H9 (cell line): Measurements from ENCODE around the gene SOX18. TPM values are rescaled to one million over a fixed set of nuclear protein-coding genes. Genes with fewer than 3 reads are reported as not detected.

Experiments
- DNase-seq: peaks from one replicate; pipeline ENCODE4 v3.0.0-alpha.2; 2017
- H2AFZ ChIP-seq: one replicate; pipeline ENCODE4 v1.6.1; 2013; ENCODE audit warnings: mild to moderate bottlenecking, low read length, control low read depth, moderate library complexity
- H2AK5ac ChIP-seq: 2 replicates; pipeline ENCODE4 v1.6.1; 2013; ENCODE audit warnings: low read length, control low read depth, mixed read lengths; ENCODE audit not compliant: insufficient read length
- H2BK120ac ChIP-seq: one replicate; pipeline ENCODE4 v1.6.1; 2013; ENCODE audit warnings: low read depth, mild to moderate bottlenecking, low read length, control low read depth, inconsistent platforms; ENCODE audit not compliant: poor library complexity, severe bottlenecking
- H2BK12ac ChIP-seq: 2 replicates; pipeline ENCODE4 v1.6.1; 2013; ENCODE audit warnings: low read length, control low read depth, mixed read lengths, low read depth; ENCODE audit not compliant: insufficient read length
- H2BK15ac ChIP-seq: 2 replicates; pipeline ENCODE4 v1.6.1; 2013; ENCODE audit warnings: low read depth, low read length, control low read depth
- H2BK20ac ChIP-seq: one replicate; pipeline ENCODE4 v1.6.1; 2013; ENCODE audit warnings: low read depth, mild to moderate bottlenecking, low read length, control low read depth, inconsistent platforms; ENCODE audit not compliant: poor library complexity, severe bottlenecking
- H2BK5ac ChIP-seq: 2 replicates; pipeline ENCODE4 v1.6.1; 2013; ENCODE audit warnings: low read length, control low read depth, mixed read lengths; ENCODE audit not compliant: insufficient read length
- H3K14ac ChIP-seq: 2 replicates; pipeline ENCODE4 v1.6.1; 2013; ENCODE audit warnings: low read length, control low read depth; ENCODE audit not compliant: insufficient read depth
- H3K18ac ChIP-seq: 2 replicates; pipeline ENCODE4 v1.6.1; 2013; ENCODE audit warnings: low read depth, mild to moderate bottlenecking, mixed read lengths, low read length, control low read depth; ENCODE audit not compliant: insufficient read length
- H3K23ac ChIP-seq: 2 replicates; pipeline ENCODE4 v1.6.1; 2013; ENCODE audit warnings: low read length, control low read depth, mixed read lengths, low read depth; ENCODE audit not compliant: insufficient read length
- H3K23me2 ChIP-seq: 2 replicates; pipeline ENCODE4 v1.6.1; 2013; ENCODE audit warnings: low read depth, mild to moderate bottlenecking, mixed read lengths, low read length, control low read depth; ENCODE audit not compliant: insufficient read length, poor library complexity, severe bottlenecking
- H3K27ac ChIP-seq: 2 replicates; pipeline ENCODE4 v1.5.1; 2013; ENCODE audit warnings: low read length, control low read depth, mixed read lengths, low read depth; ENCODE audit not compliant: insufficient read length
- H3K27me3 ChIP-seq: 2 replicates; pipeline ENCODE4 v1.6.1; 2013; ENCODE audit warnings: low read length, control low read depth, inconsistent platforms; ENCODE audit not compliant: insufficient read depth
- H3K4ac ChIP-seq: 2 replicates; pipeline ENCODE4 v1.6.1; 2013; ENCODE audit warnings: low read depth, mild to moderate bottlenecking, control low read depth, inconsistent platforms, low read length, moderate library complexity
- H3K4me1 ChIP-seq: 2 replicates; pipeline ENCODE4 v1.6.1; 2013; ENCODE audit warnings: low read length, control low read depth, inconsistent platforms; ENCODE audit not compliant: insufficient read depth
- H3K4me2 ChIP-seq: 2 replicates; pipeline ENCODE4 v1.6.1; 2013; ENCODE audit warnings: low read length, control low read depth, mixed read lengths; ENCODE audit not compliant: insufficient read length, insufficient read depth
- H3K56ac ChIP-seq: 2 replicates; pipeline ENCODE4 v1.6.1; 2013; ENCODE audit warnings: low read depth, mild to moderate bottlenecking, mixed read lengths, low read length, control low read depth; ENCODE audit not compliant: insufficient read length
- H3K79me1 ChIP-seq: 2 replicates; pipeline ENCODE4 v1.6.1; 2013; ENCODE audit warnings: low read depth, mild to moderate bottlenecking, moderate library complexity, low read length, control low read depth, inconsistent platforms; ENCODE audit not compliant: insufficient read depth, poor library complexity, severe bottlenecking
- H3K79me2 ChIP-seq: 2 replicates; pipeline ENCODE4 v1.6.1; 2013; ENCODE audit warnings: low read length, control low read depth, inconsistent platforms; ENCODE audit not compliant: insufficient read depth
- H3K9ac ChIP-seq: 2 replicates; pipeline ENCODE4 v1.6.1; 2013; ENCODE audit warnings: low read length, control low read depth, mixed read lengths; ENCODE audit not compliant: insufficient read length; ENCODE audit errors: extremely low read depth
- H3K9me3 ChIP-seq: one replicate; pipeline ENCODE4 v1.6.1; 2013; ENCODE audit warnings: low read depth, low read length, inconsistent platforms; ENCODE audit not compliant: control insufficient read depth
- H3T11ph ChIP-seq: one replicate; pipeline ENCODE4 v1.6.1; 2013; ENCODE audit warnings: mild to moderate bottlenecking, low read length, control low read depth, inconsistent platforms
- H4K20me1 ChIP-seq: one replicate; pipeline ENCODE4 v1.6.1; 2013; ENCODE audit not compliant: control insufficient read depth, insufficient read length, insufficient read depth
- H4K5ac ChIP-seq: 2 replicates; pipeline ENCODE4 v1.6.1; 2013; ENCODE audit warnings: low read depth, mild to moderate bottlenecking, mixed read lengths, low read length, control low read depth; ENCODE audit not compliant: insufficient read length
- H4K8ac ChIP-seq: replicated peaks from 2 replicates; pipeline ENCODE4 v1.6.1; 2013; ENCODE audit warnings: low read length, control low read depth, mixed read lengths, low read depth; ENCODE audit not compliant: insufficient read length
- H4K91ac ChIP-seq: 2 replicates; pipeline ENCODE4 v1.6.1; 2013; ENCODE audit warnings: low read depth, mild to moderate bottlenecking, moderate library complexity, mixed read lengths, low read length, control low read depth; ENCODE audit not compliant: insufficient read length
- H3K27ac Mint-ChIP-seq, 3 experiments: 2 replicates in 2 of 3; 3 replicates in 1 of 3; pipeline ENCODE4 v1.8.0; 2020 to 2021; ENCODE audit warnings: mixed read lengths in 3 of 3, mild to moderate bottlenecking in 1 of 3, moderate library complexity in 1 of 3
- H3K27me3 Mint-ChIP-seq: 2 replicates; pipeline ENCODE4 v1.8.0; 2021; ENCODE audit warnings: low read depth, mild to moderate bottlenecking, moderate library complexity, mixed read lengths
- H3K36me3 Mint-ChIP-seq, 3 experiments: 2 replicates in 2 of 3; 3 replicates in 1 of 3; pipeline ENCODE4 v1.8.0; 2020 to 2021; ENCODE audit warnings: low read depth in 3 of 3, mixed read lengths in 3 of 3; ENCODE audit not compliant: insufficient read depth in 1 of 3
- H3K4me1 Mint-ChIP-seq, 2 experiments: 2 replicates each; pipeline ENCODE4 v1.8.0; 2020; ENCODE audit warnings: mixed read lengths in 2 of 2
- H3K4me3 Mint-ChIP-seq, 2 experiments: 2 replicates in 1 of 2; 3 replicates in 1 of 2; pipeline ENCODE4 v1.8.0; 2020 to 2021; ENCODE audit warnings: mild to moderate bottlenecking in 2 of 2, mixed read lengths in 2 of 2, moderate library complexity in 1 of 2
- H3K9me3 Mint-ChIP-seq, 2 experiments: 2 replicates in 1 of 2; 3 replicates in 1 of 2; pipeline ENCODE4 v1.8.0; 2020; ENCODE audit warnings: mild to moderate bottlenecking in 2 of 2, mixed read lengths in 2 of 2, moderate library complexity in 1 of 2
- CTCF ChIP-seq: fragments of 200-600 bp; sonication (generic); conservative IDR thresholded peaks from 3 replicates; pipeline ENCODE4 v1.8.0; 2021; ENCODE audit warnings: antibody characterized with exemption, mild to moderate bottlenecking
- WGBS: extraction: QIAGEN DNeasy Blood & Tissue Kit; methylation state at CpG from one replicate; pipeline ENCODE4 v1.1.7; 2013; ENCODE audit warnings: missing lambda C conversion rate, low lambda C conversion rate, mixed read lengths; ENCODE audit not compliant: insufficient read length; ENCODE audit errors: extremely low coverage; 5-methylcytosine and 5-hydroxymethylcytosine counted together
- total RNA-seq: library from RNA; stranded (reverse); gene quantifications from 2 replicates; pipeline ENCODE4 v1.2.1, GENCODE V29; 2021

Gene SOX18
- total RNA-seq, 1 experiment from 2014 or later: 2.0 TPM

GRCh38 chr20:64084685-64085152 is 35.3 kb upstream of the SOX18 start:
- WGBS: no CpG with 5 or more reads among the region's 23 CpGs
- H3K9me3 ChIP-seq: no peaks in the 10 kb centered on the region
- no peak overlapping the region for H4K8ac ChIP-seq
- Mint-ChIP-seq H3K4me3 (peak overlapping the region; percentile 73 to 94), H3K9me3 (peaks cover 5 to 7% of the 10 kb centered on the region in 2 experiments; a peak in 4 of 5 replicates), H3K27me3 (peaks cover 75% of the 10 kb centered on the region), H3K36me3 (no peaks in the 10 kb centered on the region; a peak in 1 of 7 replicates), H3K27ac (no peak overlapping the region), H3K4me1 (peaks cover 23 to 33% of the 10 kb centered on the region in 2 experiments)
- H3T11ph ChIP-seq: no peak overlapping the region
- no peak overlapping the region for H3K27ac ChIP-seq
- peaks cover 17% of the 10 kb centered on the region for H3K23me2 ChIP-seq
- no peak overlapping the region for H3K23ac ChIP-seq
- no peak overlapping the region for H2BK15ac ChIP-seq
- peak overlapping the region; percentile 66 for H3K4me2 ChIP-seq
- peaks cover 5% of the 10 kb centered on the region; the same call in 1 of the 2 replicates for H3K27me3 ChIP-seq
- H3K4me1 ChIP-seq: no peaks in the 10 kb centered on the region
- no peak overlapping the region for H4K5ac ChIP-seq
- no peak overlapping the region for H2BK120ac ChIP-seq
- no peak overlapping the region for H4K91ac ChIP-seq
- no peaks in the 10 kb centered on the region for H3K79me2 ChIP-seq
- H2AFZ ChIP-seq: no peak overlapping the region
- no peaks in the 10 kb centered on the region for H3K79me1 ChIP-seq
- no peaks in the 10 kb centered on the region for H4K20me1 ChIP-seq
- no peak overlapping the region for H3K56ac ChIP-seq
- no peak overlapping the region for H3K4ac ChIP-seq
- H2BK12ac ChIP-seq: no peak overlapping the region
- DNase-seq: peak; percentile 63
- no peak for TF ChIP-seq CTCF
- H2BK5ac ChIP-seq: no peak overlapping the region
- H2AK5ac ChIP-seq: no peak overlapping the region
- no peak overlapping the region for H3K9ac ChIP-seq
- H3K14ac ChIP-seq: no peak overlapping the region
- no peak overlapping the region for H3K18ac ChIP-seq
- no peak overlapping the region for H2BK20ac ChIP-seq
